H9 (cell line): ENCODE data around the gene GYS2. TPM values are rescaled to one million over a fixed set of nuclear protein-coding genes. Genes with fewer than 3 reads are reported as not detected.

Experiments used
- DNase-seq: peaks from one replicate; pipeline ENCODE4 v3.0.0-alpha.2; 2017
- H2AFZ ChIP-seq: one replicate; pipeline ENCODE4 v1.6.1; 2013; ENCODE audit warnings: mild to moderate bottlenecking, low read length, control low read depth, moderate library complexity
- H2AK5ac ChIP-seq: 2 replicates; pipeline ENCODE4 v1.6.1; 2013; ENCODE audit warnings: low read length, control low read depth, mixed read lengths; ENCODE audit not compliant: insufficient read length
- H2BK120ac ChIP-seq: one replicate; pipeline ENCODE4 v1.6.1; 2013; ENCODE audit warnings: low read depth, mild to moderate bottlenecking, low read length, control low read depth, inconsistent platforms; ENCODE audit not compliant: poor library complexity, severe bottlenecking
- H2BK12ac ChIP-seq: 2 replicates; pipeline ENCODE4 v1.6.1; 2013; ENCODE audit warnings: low read length, control low read depth, mixed read lengths, low read depth; ENCODE audit not compliant: insufficient read length
- H2BK15ac ChIP-seq: 2 replicates; pipeline ENCODE4 v1.6.1; 2013; ENCODE audit warnings: low read depth, low read length, control low read depth
- H2BK20ac ChIP-seq: one replicate; pipeline ENCODE4 v1.6.1; 2013; ENCODE audit warnings: low read depth, mild to moderate bottlenecking, low read length, control low read depth, inconsistent platforms; ENCODE audit not compliant: poor library complexity, severe bottlenecking
- H2BK5ac ChIP-seq: 2 replicates; pipeline ENCODE4 v1.6.1; 2013; ENCODE audit warnings: low read length, control low read depth, mixed read lengths; ENCODE audit not compliant: insufficient read length
- H3K14ac ChIP-seq: 2 replicates; pipeline ENCODE4 v1.6.1; 2013; ENCODE audit warnings: low read length, control low read depth; ENCODE audit not compliant: insufficient read depth
- H3K18ac ChIP-seq: 2 replicates; pipeline ENCODE4 v1.6.1; 2013; ENCODE audit warnings: low read depth, mild to moderate bottlenecking, mixed read lengths, low read length, control low read depth; ENCODE audit not compliant: insufficient read length
- H3K23ac ChIP-seq: 2 replicates; pipeline ENCODE4 v1.6.1; 2013; ENCODE audit warnings: low read length, control low read depth, mixed read lengths, low read depth; ENCODE audit not compliant: insufficient read length
- H3K23me2 ChIP-seq: 2 replicates; pipeline ENCODE4 v1.6.1; 2013; ENCODE audit warnings: low read depth, mild to moderate bottlenecking, mixed read lengths, low read length, control low read depth; ENCODE audit not compliant: insufficient read length, poor library complexity, severe bottlenecking
- H3K27ac ChIP-seq: 2 replicates; pipeline ENCODE4 v1.5.1; 2013; ENCODE audit warnings: low read length, control low read depth, mixed read lengths, low read depth; ENCODE audit not compliant: insufficient read length
- H3K27me3 ChIP-seq: 2 replicates; pipeline ENCODE4 v1.6.1; 2013; ENCODE audit warnings: low read length, control low read depth, inconsistent platforms; ENCODE audit not compliant: insufficient read depth
- H3K4ac ChIP-seq: 2 replicates; pipeline ENCODE4 v1.6.1; 2013; ENCODE audit warnings: low read depth, mild to moderate bottlenecking, control low read depth, inconsistent platforms, low read length, moderate library complexity
- H3K4me1 ChIP-seq: 2 replicates; pipeline ENCODE4 v1.6.1; 2013; ENCODE audit warnings: low read length, control low read depth, inconsistent platforms; ENCODE audit not compliant: insufficient read depth
- H3K4me2 ChIP-seq: 2 replicates; pipeline ENCODE4 v1.6.1; 2013; ENCODE audit warnings: low read length, control low read depth, mixed read lengths; ENCODE audit not compliant: insufficient read length, insufficient read depth
- H3K56ac ChIP-seq: 2 replicates; pipeline ENCODE4 v1.6.1; 2013; ENCODE audit warnings: low read depth, mild to moderate bottlenecking, mixed read lengths, low read length, control low read depth; ENCODE audit not compliant: insufficient read length
- H3K79me1 ChIP-seq: 2 replicates; pipeline ENCODE4 v1.6.1; 2013; ENCODE audit warnings: low read depth, mild to moderate bottlenecking, moderate library complexity, low read length, control low read depth, inconsistent platforms; ENCODE audit not compliant: insufficient read depth, poor library complexity, severe bottlenecking
- H3K79me2 ChIP-seq: 2 replicates; pipeline ENCODE4 v1.6.1; 2013; ENCODE audit warnings: low read length, control low read depth, inconsistent platforms; ENCODE audit not compliant: insufficient read depth
- H3K9ac ChIP-seq: 2 replicates; pipeline ENCODE4 v1.6.1; 2013; ENCODE audit warnings: low read length, control low read depth, mixed read lengths; ENCODE audit not compliant: insufficient read length; ENCODE audit errors: extremely low read depth
- H3K9me3 ChIP-seq: one replicate; pipeline ENCODE4 v1.6.1; 2013; ENCODE audit warnings: low read depth, low read length, inconsistent platforms; ENCODE audit not compliant: control insufficient read depth
- H3T11ph ChIP-seq: one replicate; pipeline ENCODE4 v1.6.1; 2013; ENCODE audit warnings: mild to moderate bottlenecking, low read length, control low read depth, inconsistent platforms
- H4K20me1 ChIP-seq: one replicate; pipeline ENCODE4 v1.6.1; 2013; ENCODE audit not compliant: control insufficient read depth, insufficient read length, insufficient read depth
- H4K5ac ChIP-seq: 2 replicates; pipeline ENCODE4 v1.6.1; 2013; ENCODE audit warnings: low read depth, mild to moderate bottlenecking, mixed read lengths, low read length, control low read depth; ENCODE audit not compliant: insufficient read length
- H4K8ac ChIP-seq: replicated peaks from 2 replicates; pipeline ENCODE4 v1.6.1; 2013; ENCODE audit warnings: low read length, control low read depth, mixed read lengths, low read depth; ENCODE audit not compliant: insufficient read length
- H4K91ac ChIP-seq: 2 replicates; pipeline ENCODE4 v1.6.1; 2013; ENCODE audit warnings: low read depth, mild to moderate bottlenecking, moderate library complexity, mixed read lengths, low read length, control low read depth; ENCODE audit not compliant: insufficient read length
- H3K27ac Mint-ChIP-seq, 3 experiments: 2 replicates in 2 of 3; 3 replicates in 1 of 3; pipeline ENCODE4 v1.8.0; 2020 to 2021; ENCODE audit warnings: mixed read lengths in 3 of 3, mild to moderate bottlenecking in 1 of 3, moderate library complexity in 1 of 3
- H3K27me3 Mint-ChIP-seq: 2 replicates; pipeline ENCODE4 v1.8.0; 2021; ENCODE audit warnings: low read depth, mild to moderate bottlenecking, moderate library complexity, mixed read lengths
- H3K36me3 Mint-ChIP-seq, 3 experiments: 2 replicates in 2 of 3; 3 replicates in 1 of 3; pipeline ENCODE4 v1.8.0; 2020 to 2021; ENCODE audit warnings: low read depth in 3 of 3, mixed read lengths in 3 of 3; ENCODE audit not compliant: insufficient read depth in 1 of 3
- H3K4me1 Mint-ChIP-seq, 2 experiments: 2 replicates each; pipeline ENCODE4 v1.8.0; 2020; ENCODE audit warnings: mixed read lengths in 2 of 2
- H3K4me3 Mint-ChIP-seq, 2 experiments: 2 replicates in 1 of 2; 3 replicates in 1 of 2; pipeline ENCODE4 v1.8.0; 2020 to 2021; ENCODE audit warnings: mild to moderate bottlenecking in 2 of 2, mixed read lengths in 2 of 2, moderate library complexity in 1 of 2
- H3K9me3 Mint-ChIP-seq, 2 experiments: 2 replicates in 1 of 2; 3 replicates in 1 of 2; pipeline ENCODE4 v1.8.0; 2020; ENCODE audit warnings: mild to moderate bottlenecking in 2 of 2, mixed read lengths in 2 of 2, moderate library complexity in 1 of 2
- WGBS: extraction: QIAGEN DNeasy Blood & Tissue Kit; methylation state at CpG from one replicate; pipeline ENCODE4 v1.1.7; 2013; ENCODE audit warnings: missing lambda C conversion rate, low lambda C conversion rate, mixed read lengths; ENCODE audit not compliant: insufficient read length; ENCODE audit errors: extremely low coverage; 5-methylcytosine and 5-hydroxymethylcytosine counted together
- total RNA-seq: library from RNA; stranded (reverse); gene quantifications from 2 replicates; pipeline ENCODE4 v1.2.1, GENCODE V29; 2021
- TF ChIP-seq, protein P1 (sequence below): fragments of 200-600 bp; sonication (generic); conservative IDR thresholded peaks from 3 replicates; pipeline ENCODE4 v1.8.0; 2021; ENCODE audit warnings: antibody characterized with exemption, mild to moderate bottlenecking

GYS2 gene
- total RNA-seq, 1 experiment from 2014 or later: not detected

DNA sequence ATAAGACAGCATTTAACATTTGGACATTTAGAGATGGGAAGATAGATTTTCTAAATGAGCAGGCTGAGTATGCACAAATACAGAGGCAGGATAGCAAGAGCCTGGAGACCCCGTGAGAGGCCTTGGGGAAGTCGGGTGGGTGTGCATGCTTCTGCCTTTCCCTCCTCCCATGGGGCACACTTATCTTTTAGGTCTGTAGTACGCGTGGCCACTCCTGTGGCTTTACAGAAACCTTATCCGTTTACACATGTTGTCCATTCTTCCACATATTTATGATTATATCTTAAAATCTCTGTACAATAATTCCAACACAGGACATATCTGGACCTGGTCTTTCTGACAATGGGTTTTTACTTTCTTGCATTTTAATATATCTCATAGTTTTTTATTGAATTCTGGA lies 33.6 kb downstream of the GYS2 start:
- TF ChIP-seq, protein P1, sequence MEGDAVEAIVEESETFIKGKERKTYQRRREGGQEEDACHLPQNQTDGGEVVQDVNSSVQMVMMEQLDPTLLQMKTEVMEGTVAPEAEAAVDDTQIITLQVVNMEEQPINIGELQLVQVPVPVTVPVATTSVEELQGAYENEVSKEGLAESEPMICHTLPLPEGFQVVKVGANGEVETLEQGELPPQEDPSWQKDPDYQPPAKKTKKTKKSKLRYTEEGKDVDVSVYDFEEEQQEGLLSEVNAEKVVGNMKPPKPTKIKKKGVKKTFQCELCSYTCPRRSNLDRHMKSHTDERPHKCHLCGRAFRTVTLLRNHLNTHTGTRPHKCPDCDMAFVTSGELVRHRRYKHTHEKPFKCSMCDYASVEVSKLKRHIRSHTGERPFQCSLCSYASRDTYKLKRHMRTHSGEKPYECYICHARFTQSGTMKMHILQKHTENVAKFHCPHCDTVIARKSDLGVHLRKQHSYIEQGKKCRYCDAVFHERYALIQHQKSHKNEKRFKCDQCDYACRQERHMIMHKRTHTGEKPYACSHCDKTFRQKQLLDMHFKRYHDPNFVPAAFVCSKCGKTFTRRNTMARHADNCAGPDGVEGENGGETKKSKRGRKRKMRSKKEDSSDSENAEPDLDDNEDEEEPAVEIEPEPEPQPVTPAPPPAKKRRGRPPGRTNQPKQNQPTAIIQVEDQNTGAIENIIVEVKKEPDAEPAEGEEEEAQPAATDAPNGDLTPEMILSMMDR: no peak
- H2AK5ac ChIP-seq: no peak overlapping the region
- Mint-ChIP-seq H3K36me3 (no peaks in the 10 kb centered on the region), H3K4me3 (no peak overlapping the region), H3K27ac (no peak overlapping the region), H3K4me1 (no peaks in the 10 kb centered on the region), H3K27me3 (no peaks in the 10 kb centered on the region), H3K9me3 (no peaks in the 10 kb centered on the region)
- H3K27ac ChIP-seq: no peak overlapping the region
- H3K4me1 ChIP-seq: no peaks in the 10 kb centered on the region
- H3K23ac ChIP-seq: no peak overlapping the region
- H3K27me3 ChIP-seq: no peaks in the 10 kb centered on the region
- H2BK15ac ChIP-seq: no peak overlapping the region
- no peak for DNase-seq
- no peak overlapping the region for H2BK120ac ChIP-seq
- no peak overlapping the region for H4K91ac ChIP-seq
- H3K9ac ChIP-seq: no peak overlapping the region
- no peak overlapping the region for H2BK20ac ChIP-seq
- no peaks in the 10 kb centered on the region for H3K79me2 ChIP-seq
- no peak overlapping the region for H4K8ac ChIP-seq
- H3K4me2 ChIP-seq: no peak overlapping the region
- H3T11ph ChIP-seq: no peak overlapping the region
- H3K79me1 ChIP-seq: no peaks in the 10 kb centered on the region
- H4K20me1 ChIP-seq: no peaks in the 10 kb centered on the region
- H3K18ac ChIP-seq: no peak overlapping the region
- WGBS: no CpG with 5 or more reads among the region's 5 CpGs
- no peak overlapping the region for H2BK5ac ChIP-seq
- H3K14ac ChIP-seq: no peak overlapping the region
- H2AFZ ChIP-seq: no peak overlapping the region
- no peaks in the 10 kb centered on the region for H3K9me3 ChIP-seq
- no peak overlapping the region for H3K56ac ChIP-seq
- H3K23me2 ChIP-seq: no peaks in the 10 kb centered on the region
- no peak overlapping the region for H2BK12ac ChIP-seq
- H4K5ac ChIP-seq: no peak overlapping the region
- no peak overlapping the region for H3K4ac ChIP-seq
